Stimulated activated naive CD8-positive, alpha-beta T cell treated with anti-CD3 and anti-CD28 coated beads, Interleukin-15, amount 100 ng/mL, for 72 hours (primary cell): Measurements from ENCODE around the gene FAM124A.

Experiments used
- ATAC-seq: fragments of 150-1000 bp; cut with Tn5 transposase; 2 replicates; pipeline ENCODE4 v1.10.0; 2021; ENCODE audit warnings: mild to moderate bottlenecking, moderate library complexity
- DNase-seq, 2 donors: peaks; one replicate each; pipeline ENCODE4 v3.0.0; 2021 to 2022
- H3K27ac Mint-ChIP-seq, 2 donors: one replicate each; pipeline ENCODE4 v1.8.0; 2022; ENCODE audit warnings: mild to moderate bottlenecking in 2 of 2, mixed read lengths in 2 of 2, moderate library complexity in 2 of 2
- H3K27me3 Mint-ChIP-seq: one replicate; pipeline ENCODE4 v1.8.0; 2022; ENCODE audit warnings: mixed read lengths
- H3K4me1 Mint-ChIP-seq: one replicate; pipeline ENCODE4 v1.8.0; 2022; ENCODE audit warnings: mild to moderate bottlenecking, mixed read lengths
- H3K4me3 Mint-ChIP-seq, 2 donors: one replicate each; pipeline ENCODE4 v1.8.0; 2022; ENCODE audit warnings: mild to moderate bottlenecking in 2 of 2, mixed read lengths in 2 of 2, moderate library complexity in 1 of 2
- H3K9me3 Mint-ChIP-seq, 2 donors: one replicate each; pipeline ENCODE4 v1.8.0; 2022; ENCODE audit warnings: mixed read lengths in 2 of 2

Gene FAM124A

GRCh38 chr13:51230477-51231105 is 8.4 kb downstream of the FAM124A start:
- H3K9me3 Mint-ChIP-seq, result no peaks in the 10 kb centered on the region
- no peak for DNase-seq
- H3K27me3 Mint-ChIP-seq, result peaks cover 67% of the 10 kb centered on the region
- H3K4me3 Mint-ChIP-seq, result peak overlapping the region in 1 of 2 donors; percentile 69
- ATAC-seq, result no peak
- peak overlapping the region in 1 of 2 donors; percentile 77 for H3K27ac Mint-ChIP-seq
- H3K4me1 Mint-ChIP-seq, result peaks cover 6% of the 10 kb centered on the region

- Mint-ChIP-seq H3K9me3 (no peaks in the 10 kb centered on the region), H3K4me1 (peaks cover 6% of the 10 kb centered on the region), H3K27ac (no peak overlapping the region), H3K4me3 (no peak overlapping the region), H3K27me3 (peaks cover 68% of the 10 kb centered on the region)
- no peak for DNase-seq
- no peak for ATAC-seq
These were observed 9.3 kb downstream of the FAM124A start for GRCh38 chr13:51231456-51231855.

- Mint-ChIP-seq H3K4me1 (peaks cover 6% of the 10 kb centered on the region), H3K9me3 (no peaks in the 10 kb centered on the region), H3K4me3 (no peak overlapping the region), H3K27me3 (peaks cover 67% of the 10 kb centered on the region), H3K27ac (no peak overlapping the region)
- ATAC-seq (no peak), DNase-seq (no peak)
These were observed 10.1 kb downstream of the FAM124A start for GRCh38 chr13:51232328-51232727.

GRCh38 chr13:51233117-51233826 is 11.1 kb downstream of the FAM124A start:
- DNase-seq (no peak), ATAC-seq (no peak)
- Mint-ChIP-seq H3K4me3 (no peak overlapping the region), H3K4me1 (peaks cover 6% of the 10 kb centered on the region), H3K27me3 (peaks cover 60% of the 10 kb centered on the region), H3K27ac (no peak overlapping the region), H3K9me3 (no peaks in the 10 kb centered on the region)

GRCh38 chr13:51234676-51235075 is 12.5 kb downstream of the FAM124A start:
- Mint-ChIP-seq H3K27ac (no peak overlapping the region), H3K4me3 (no peak overlapping the region), H3K9me3 (no peaks in the 10 kb centered on the region), H3K27me3 (peaks cover 53% of the 10 kb centered on the region), H3K4me1 (peaks cover 6% of the 10 kb centered on the region)
- DNase-seq (no peak), ATAC-seq (no peak)

- Mint-ChIP-seq H3K4me1 (peaks cover 6% of the 10 kb centered on the region), H3K9me3 (no peaks in the 10 kb centered on the region), H3K4me3 (no peak overlapping the region), H3K27ac (no peak overlapping the region), H3K27me3 (peaks cover 53% of the 10 kb centered on the region)
- DNase-seq (no peak), ATAC-seq (no peak)
These were observed 13.0 kb downstream of the FAM124A start for GRCh38 chr13:51235186-51235585.

DNA sequence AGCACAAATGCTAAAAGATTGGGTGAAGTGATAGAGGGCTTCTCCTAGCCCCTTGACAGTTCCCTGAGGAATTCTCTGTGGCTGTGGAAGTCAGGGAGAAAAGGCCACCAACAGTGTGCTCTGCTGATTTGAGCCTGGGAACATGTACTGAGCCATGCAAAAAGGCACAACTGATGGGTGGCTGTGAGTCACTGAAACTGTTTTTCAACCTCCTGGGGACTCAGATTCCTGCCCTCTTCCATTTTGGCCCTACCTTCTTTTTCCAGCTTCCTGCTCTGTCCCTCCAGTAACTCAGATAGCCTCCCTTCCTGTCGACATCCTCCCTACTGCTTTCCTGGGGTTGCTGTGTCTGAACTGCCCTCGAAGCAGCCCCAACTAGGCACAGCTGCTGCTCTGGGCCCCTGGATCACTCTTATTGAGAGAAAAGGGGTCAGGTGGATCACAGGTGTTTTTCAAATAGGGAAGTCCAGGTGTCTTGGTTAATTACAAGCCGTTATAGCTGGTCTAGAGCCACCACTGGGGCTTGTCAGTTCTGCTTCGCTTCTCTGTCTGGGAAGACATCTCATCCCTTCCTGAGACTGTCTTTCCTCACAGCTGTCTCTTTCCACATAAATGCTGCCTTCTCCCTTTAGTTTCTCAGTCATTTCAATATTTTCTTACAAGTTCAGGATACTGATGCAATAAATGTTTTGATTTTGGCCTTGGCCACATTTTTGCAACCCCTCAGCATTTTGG is 13.7 kb downstream of the FAM124A start:
- Mint-ChIP-seq H3K9me3 (no peaks in the 10 kb centered on the region), H3K4me1 (peaks cover under 1% of the 10 kb centered on the region), H3K27me3 (peaks cover 53% of the 10 kb centered on the region), H3K27ac (no peak overlapping the region), H3K4me3 (no peak overlapping the region)
- DNase-seq (no peak), ATAC-seq (no peak)

- no peak for DNase-seq
- Mint-ChIP-seq H3K9me3 (no peaks in the 10 kb centered on the region), H3K4me1 (no peaks in the 10 kb centered on the region), H3K27me3 (peaks cover 51% of the 10 kb centered on the region), H3K4me3 (no peak overlapping the region), H3K27ac (no peak overlapping the region)
- ATAC-seq, result no peak
These were observed 14.2 kb downstream of the FAM124A start for GRCh38 chr13:51236491-51236792.

DNA sequence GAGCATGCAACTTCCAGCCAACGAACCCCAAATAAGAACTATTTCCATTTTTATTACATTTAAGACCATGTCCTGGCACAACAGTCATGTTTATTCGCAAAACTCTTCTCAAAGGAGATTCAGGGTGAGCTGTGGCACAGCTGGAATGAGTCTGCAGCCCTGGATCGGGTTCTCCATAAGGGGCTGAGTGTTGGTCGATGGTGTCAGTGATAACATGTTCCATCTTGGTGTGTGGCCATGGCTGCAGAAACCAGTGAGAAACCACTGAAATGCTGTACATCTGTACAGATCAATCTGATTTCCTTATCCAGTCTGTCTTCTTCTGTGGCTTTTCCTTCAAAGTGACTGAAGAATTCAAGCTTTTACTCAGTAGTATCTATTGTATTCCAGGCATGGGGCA is 15.2 kb downstream of the FAM124A start:
- Mint-ChIP-seq H3K27me3 (peaks cover 46% of the 10 kb centered on the region), H3K4me1 (no peaks in the 10 kb centered on the region), H3K27ac (no peak overlapping the region), H3K4me3 (no peak overlapping the region), H3K9me3 (no peaks in the 10 kb centered on the region)
- DNase-seq (no peak), ATAC-seq (no peak)

DNA sequence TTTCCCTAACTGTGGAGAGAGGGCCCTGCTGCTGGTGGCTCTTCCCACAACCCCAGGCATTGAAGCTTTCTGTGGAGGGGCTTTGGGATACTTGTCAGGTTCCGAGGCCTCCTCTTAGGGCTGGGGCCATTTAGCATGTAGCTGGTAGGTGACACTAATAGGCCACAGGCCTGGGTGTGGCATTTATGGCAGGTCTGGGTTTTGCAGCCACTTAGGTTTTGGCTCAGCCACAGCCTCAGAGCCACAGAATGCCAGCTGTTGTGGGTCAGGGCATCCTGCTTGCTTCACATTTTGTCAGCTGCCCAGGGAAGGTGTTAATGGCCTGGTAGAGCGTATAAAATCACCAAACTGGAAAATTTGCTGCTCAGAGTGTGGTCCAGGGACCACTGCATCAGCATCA is 15.7 kb downstream of the FAM124A start:
- DNase-seq (no peak), ATAC-seq (no peak)
- H3K4me3 Mint-ChIP-seq, result no peak overlapping the region
- no peak overlapping the region for H3K27ac Mint-ChIP-seq
- no peaks in the 10 kb centered on the region for H3K4me1 Mint-ChIP-seq
- H3K9me3 Mint-ChIP-seq, result no peaks in the 10 kb centered on the region
- H3K27me3 Mint-ChIP-seq, result peaks cover 41% of the 10 kb centered on the region

DNA sequence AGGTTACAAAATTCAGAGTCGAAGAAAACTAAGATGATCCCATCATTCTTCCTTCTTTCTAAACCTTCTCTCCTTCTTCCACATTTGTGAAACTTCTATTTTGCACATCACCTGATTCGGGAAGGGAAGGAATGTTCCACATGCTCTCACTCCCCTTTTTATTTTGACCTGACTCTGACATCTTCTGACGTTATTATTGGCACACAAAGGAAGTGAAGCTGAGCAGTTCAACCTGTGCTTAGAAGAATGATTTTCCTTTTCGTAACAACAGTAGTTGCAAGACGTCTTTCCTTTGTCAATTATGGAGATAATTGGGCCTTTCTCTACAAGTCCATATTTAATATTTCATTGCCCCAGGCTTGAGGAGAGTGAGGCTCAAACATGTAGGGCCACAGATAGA is 18.0 kb downstream of the FAM124A start:
- no peak for DNase-seq
- Mint-ChIP-seq H3K4me1 (no peaks in the 10 kb centered on the region), H3K4me3 (no peak overlapping the region)

DNA sequence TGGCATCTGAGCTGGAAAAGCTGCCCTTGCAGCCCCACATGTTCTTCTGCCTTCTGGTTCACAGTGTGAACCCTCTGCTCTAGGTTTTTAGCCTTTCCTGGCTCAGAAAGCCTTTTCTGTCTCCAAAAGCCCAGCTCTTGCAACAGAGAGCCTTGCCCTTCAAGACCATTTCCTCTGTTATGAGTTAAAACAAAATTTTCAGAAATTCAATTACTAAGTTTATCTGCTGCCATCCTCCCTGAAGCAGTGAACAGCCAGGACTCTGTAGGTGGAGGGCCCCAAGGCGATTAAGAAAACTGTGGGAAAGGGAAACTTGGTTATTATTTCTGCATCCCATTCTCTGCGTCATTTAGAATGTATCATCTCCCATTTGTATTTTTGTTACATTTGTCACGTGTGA is 18.8 kb downstream of the FAM124A start:
- Mint-ChIP-seq H3K4me3 (no peak overlapping the region), H3K27me3 (peaks cover 24% of the 10 kb centered on the region), H3K27ac (peak overlapping the region; percentile 54 to 80), H3K4me1 (no peaks in the 10 kb centered on the region), H3K9me3 (no peaks in the 10 kb centered on the region)
- ATAC-seq (no peak), DNase-seq (no peak)

More for the DNA sequence above, 18.0 kb downstream of the FAM124A start:
- peaks cover 30% of the 10 kb centered on the region for H3K27me3 Mint-ChIP-seq
- no peak overlapping the region for H3K27ac Mint-ChIP-seq
- no peaks in the 10 kb centered on the region for H3K9me3 Mint-ChIP-seq
- no peak for ATAC-seq

GRCh38 chr13:51241720-51242119 is 19.5 kb downstream of the FAM124A start:
- Mint-ChIP-seq H3K4me1 (no peaks in the 10 kb centered on the region), H3K27ac (no peak overlapping the region), H3K27me3 (peaks cover 21% of the 10 kb centered on the region), H3K9me3 (no peaks in the 10 kb centered on the region), H3K4me3 (no peak overlapping the region)
- ATAC-seq, result no peak
- DNase-seq, result no peak

DNA sequence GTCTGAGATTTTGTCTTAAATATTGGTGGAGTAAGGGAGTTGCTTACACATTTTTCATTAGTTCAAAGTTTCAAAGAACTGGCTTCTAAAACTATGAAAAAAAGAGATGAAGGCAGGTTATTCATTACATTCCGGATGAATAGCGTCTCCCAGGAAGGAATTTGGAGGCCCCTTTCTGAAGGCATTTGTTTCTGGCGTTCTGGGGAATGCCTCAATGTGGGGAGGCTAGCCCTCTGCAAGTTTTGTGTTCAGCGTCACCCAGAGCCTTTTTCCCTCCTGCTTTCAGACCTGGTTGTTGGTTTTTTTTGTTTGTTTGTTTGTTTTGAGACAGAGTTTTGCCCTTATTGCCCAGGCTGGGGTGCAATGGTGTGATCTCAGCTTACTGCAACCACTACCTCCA is 21.0 kb downstream of the FAM124A start:
- no peaks in the 10 kb centered on the region for H3K9me3 Mint-ChIP-seq
- peaks cover 26% of the 10 kb centered on the region for H3K27me3 Mint-ChIP-seq
- no peak overlapping the region for H3K4me3 Mint-ChIP-seq
- no peak for DNase-seq
- ATAC-seq, result no peak
- no peak overlapping the region for H3K27ac Mint-ChIP-seq
- no peaks in the 10 kb centered on the region for H3K4me1 Mint-ChIP-seq

GRCh38 chr13:51243832-51244231 is 21.6 kb downstream of the FAM124A start:
- no peaks in the 10 kb centered on the region for H3K4me1 Mint-ChIP-seq
- no peak overlapping the region for H3K27ac Mint-ChIP-seq
- ATAC-seq, result no peak
- no peak overlapping the region for H3K4me3 Mint-ChIP-seq
- no peak for DNase-seq
- peaks cover 26% of the 10 kb centered on the region for H3K27me3 Mint-ChIP-seq
- no peaks in the 10 kb centered on the region for H3K9me3 Mint-ChIP-seq

DNA sequence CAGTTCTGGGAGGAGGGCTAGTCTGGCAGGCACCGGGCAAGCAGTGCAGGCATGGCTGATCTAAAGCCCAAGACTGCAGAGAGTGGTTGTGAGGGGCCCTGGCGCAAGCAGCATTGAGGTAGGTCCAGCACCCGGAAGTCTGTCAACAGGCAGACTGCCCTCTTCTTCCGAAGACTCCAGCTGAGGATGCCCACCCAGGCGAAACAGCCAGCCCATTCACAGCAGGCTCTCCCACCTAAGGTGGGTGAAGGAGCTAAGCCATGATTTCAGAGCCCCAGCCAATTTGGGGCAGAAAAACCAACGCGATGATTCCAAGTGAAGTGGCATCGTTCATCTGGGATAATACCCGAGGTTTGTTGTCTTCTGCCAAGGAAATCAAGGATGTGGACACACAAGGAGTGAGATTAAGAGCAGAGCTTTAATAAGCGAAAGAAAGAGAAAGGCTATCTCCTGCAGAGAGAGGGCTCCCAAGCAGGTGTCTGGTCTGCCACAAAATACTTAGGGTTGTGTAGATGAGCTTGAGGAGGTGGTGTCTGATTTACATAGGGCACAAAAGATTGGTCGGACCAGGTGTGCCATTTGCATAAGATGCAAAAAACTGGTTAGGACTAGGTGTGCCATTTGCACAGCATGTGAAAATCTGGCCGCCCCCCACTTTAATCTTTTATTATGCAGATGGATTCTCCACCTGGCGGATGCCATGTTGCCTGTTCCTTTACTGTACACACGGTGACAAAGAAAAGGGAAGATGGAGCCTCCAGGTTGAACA is 22.6 kb downstream of the FAM124A start:
- no peak overlapping the region for H3K4me3 Mint-ChIP-seq
- H3K9me3 Mint-ChIP-seq, result no peaks in the 10 kb centered on the region
- peaks cover 26% of the 10 kb centered on the region for H3K27me3 Mint-ChIP-seq
- no peaks in the 10 kb centered on the region for H3K4me1 Mint-ChIP-seq
- H3K27ac Mint-ChIP-seq, result no peak overlapping the region
- no peak for DNase-seq
- no peak for ATAC-seq
